HEK293 (cell line): Measurements from ENCODE around the gene KIAA1671.

ENCODE experiments used
- CTCF ChIA-PET: fragments of 350-600 bp; formaldehyde crosslinking; extraction: SDS; loops from one replicate; lab custom pipeline; 2021; ENCODE audit warnings: antibody characterized with exemption; lab: Yijun Ruan, JAX
- POLR2A ChIA-PET: fragments of 300-600 bp; formaldehyde crosslinking; extraction: SDS; loops from one replicate; lab custom pipeline; 2020; ENCODE audit warnings: antibody characterized with exemption, inconsistent platforms; lab: Yijun Ruan, JAX
- H3K27ac ChIP-seq: fragments of 200-500 bp; sonication (Bioruptor generic); 2 replicates; pipeline ENCODE4 v1.5.1; 2014; ENCODE audit warnings: low read depth, low read length, control low read depth, inconsistent platforms; ENCODE audit errors: extremely low read depth
- H3K36me3 ChIP-seq, 2 experiments: fragments of 200-500 bp in 1 of 2; sonication (Bioruptor generic) in 1 of 2; 1 replicate in 1 of 2; 2 replicates in 1 of 2; pipeline ENCODE4 v1.5.1; 2014 to 2017; ENCODE audit warnings: inconsistent platforms in 2 of 2, low read length in 2 of 2; ENCODE audit not compliant: control insufficient read depth in 2 of 2, insufficient read depth in 1 of 2
- H3K4me1 ChIP-seq: fragments of 200-500 bp; sonication (Bioruptor generic); 2 replicates; pipeline ENCODE4 v1.5.1; 2014; ENCODE audit warnings: mild to moderate bottlenecking, low read length, inconsistent platforms; ENCODE audit not compliant: control insufficient read depth, insufficient read depth
- H3K4me3 ChIP-seq: 2 replicates; pipeline ENCODE4 v1.5.1; 2011; ENCODE audit warnings: low read depth, mild to moderate bottlenecking, control low read depth, low read length, moderate library complexity
- H3K9me3 ChIP-seq: fragments of 200-500 bp; sonication (Bioruptor generic); 2 replicates; pipeline ENCODE4 v1.5.1; 2014; ENCODE audit warnings: low read depth, low read length, inconsistent platforms; ENCODE audit not compliant: control insufficient read depth, insufficient read depth
- GLIS1 ChIP-seq: fragments of 450-650 bp; formaldehyde crosslinking; IDR thresholded peaks from 2 replicates; pipeline ENCODE4 v1.5.1; 2016; ENCODE audit warnings: missing biosample characterization, missing genetic modification characterization
- GLIS2 ChIP-seq: fragments of 450-650 bp; formaldehyde crosslinking; IDR thresholded peaks from 2 replicates; pipeline ENCODE4 v1.5.1; 2016; ENCODE audit warnings: missing biosample characterization, missing genetic modification characterization
- HOXC10 ChIP-seq: sonication (generic); formaldehyde crosslinking; IDR thresholded peaks from 2 replicates; pipeline ENCODE4 v1.8.1; 2023; ENCODE audit warnings: mild to moderate bottlenecking, missing genetic modification reagents
- SP2 ChIP-seq: fragments of 450-650 bp; formaldehyde crosslinking; IDR thresholded peaks from 2 replicates; pipeline ENCODE4 v1.5.1; 2016; ENCODE audit warnings: missing biosample characterization, missing genetic modification characterization
- ZIC2 ChIP-seq: fragments of 450-650 bp; formaldehyde crosslinking; IDR thresholded peaks from 2 replicates; pipeline ENCODE4 v1.5.1; 2016; ENCODE audit warnings: missing biosample characterization, missing genetic modification characterization
- ZNF10 ChIP-seq: fragments of 450-650 bp; formaldehyde crosslinking; IDR thresholded peaks from 2 replicates; pipeline ENCODE4 v1.5.1; 2017; ENCODE audit warnings: missing biosample characterization, missing genetic modification characterization
- ZNF133 ChIP-seq: fragments of 450-650 bp; formaldehyde crosslinking; IDR thresholded peaks from 2 replicates; pipeline ENCODE4 v1.5.1; 2016; ENCODE audit warnings: missing biosample characterization, missing genetic modification characterization
- ZNF138 ChIP-seq: fragments of 450-650 bp; formaldehyde crosslinking; IDR thresholded peaks from 2 replicates; pipeline ENCODE4 v1.5.1; 2016; ENCODE audit warnings: missing biosample characterization, missing genetic modification characterization, borderline replicate concordance
- ZNF202 ChIP-seq: fragments of 450-650 bp; formaldehyde crosslinking; IDR thresholded peaks from 2 replicates; pipeline ENCODE4 v1.5.1; 2016; ENCODE audit warnings: missing biosample characterization, missing genetic modification characterization, borderline replicate concordance
- ZNF324 ChIP-seq: fragments of 450-650 bp; formaldehyde crosslinking; IDR thresholded peaks from 2 replicates; pipeline ENCODE4 v1.5.1; 2016; ENCODE audit warnings: missing biosample characterization, missing genetic modification characterization
- ZNF341 ChIP-seq: fragments of 450-650 bp; formaldehyde crosslinking; IDR thresholded peaks from 2 replicates; pipeline ENCODE4; 2016; ENCODE audit warnings: low read depth, missing biosample characterization, missing genetic modification characterization
- ZNF366 ChIP-seq: fragments of 450-650 bp; formaldehyde crosslinking; conservative IDR thresholded peaks from 2 replicates; pipeline ENCODE4 v1.5.1; 2016; ENCODE audit warnings: missing biosample characterization, missing genetic modification characterization
- ZNF423 ChIP-seq: fragments of 450-650 bp; formaldehyde crosslinking; IDR thresholded peaks from 2 replicates; pipeline ENCODE4 v1.5.1; 2016; ENCODE audit warnings: missing biosample characterization, missing genetic modification characterization
- ZNF426 ChIP-seq: fragments of 450-650 bp; formaldehyde crosslinking; IDR thresholded peaks from 2 replicates; pipeline ENCODE4 v1.5.1; 2017; ENCODE audit warnings: missing biosample characterization, missing genetic modification characterization, mild to moderate bottlenecking, inconsistent platforms, moderate library complexity
- ZNF514 ChIP-seq: fragments of 450-650 bp; formaldehyde crosslinking; IDR thresholded peaks from 2 replicates; pipeline ENCODE4 v1.5.1; 2016; ENCODE audit warnings: missing biosample characterization, missing genetic modification characterization
- ZNF521 ChIP-seq: fragments of 450-650 bp; formaldehyde crosslinking; IDR thresholded peaks from 2 replicates; pipeline ENCODE4 v1.5.1; 2017; ENCODE audit warnings: missing biosample characterization, mild to moderate bottlenecking, missing genetic modification characterization
- ZNF558 ChIP-seq: fragments of 450-650 bp; formaldehyde crosslinking; IDR thresholded peaks from 2 replicates; pipeline ENCODE4 v1.5.1; 2016; ENCODE audit warnings: missing biosample characterization, missing genetic modification characterization
- ZNF560 ChIP-seq: fragments of 450-650 bp; formaldehyde crosslinking; IDR thresholded peaks from 2 replicates; pipeline ENCODE4 v1.5.1; 2017; ENCODE audit warnings: missing biosample characterization, missing genetic modification characterization, borderline replicate concordance
- ZNF585B ChIP-seq: fragments of 450-650 bp; formaldehyde crosslinking; IDR thresholded peaks from 2 replicates; pipeline ENCODE4 v1.5.1; 2016; ENCODE audit warnings: missing biosample characterization, missing genetic modification characterization
- ZNF654 ChIP-seq: fragments of 450-650 bp; formaldehyde crosslinking; IDR thresholded peaks from 2 replicates; pipeline ENCODE4 v1.5.1; 2016; ENCODE audit warnings: low read depth, missing biosample characterization, missing genetic modification characterization
- ZNF785 ChIP-seq: fragments of 450-650 bp; formaldehyde crosslinking; IDR thresholded peaks from 2 replicates; pipeline ENCODE4 v1.5.1; 2016; ENCODE audit warnings: missing biosample characterization, missing genetic modification characterization
- TF ChIP-seq, protein P1 (sequence below): fragments of 450-650 bp; formaldehyde crosslinking; IDR thresholded peaks from 2 replicates; pipeline ENCODE4 v1.5.0; 2017; ENCODE audit warnings: missing biosample characterization, missing genetic modification characterization, borderline replicate concordance
- TF ChIP-seq, protein P2 (sequence below): fragments of 450-650 bp; formaldehyde crosslinking; IDR thresholded peaks from 2 replicates; pipeline ENCODE4 v1.5.1; 2016; ENCODE audit warnings: missing biosample characterization, missing genetic modification characterization
- TF ChIP-seq, protein P3 (sequence below): fragments of 450-650 bp; formaldehyde crosslinking; IDR thresholded peaks from 2 replicates; pipeline ENCODE4 v1.5.1; 2016; ENCODE audit warnings: missing biosample characterization, missing genetic modification characterization
- TF ChIP-seq, protein P4 (sequence below): fragments of 450-650 bp; formaldehyde crosslinking; IDR thresholded peaks from 2 replicates; pipeline ENCODE4 v1.5.1; 2016; ENCODE audit warnings: missing biosample characterization, missing genetic modification characterization

Gene KIAA1671

DNA sequence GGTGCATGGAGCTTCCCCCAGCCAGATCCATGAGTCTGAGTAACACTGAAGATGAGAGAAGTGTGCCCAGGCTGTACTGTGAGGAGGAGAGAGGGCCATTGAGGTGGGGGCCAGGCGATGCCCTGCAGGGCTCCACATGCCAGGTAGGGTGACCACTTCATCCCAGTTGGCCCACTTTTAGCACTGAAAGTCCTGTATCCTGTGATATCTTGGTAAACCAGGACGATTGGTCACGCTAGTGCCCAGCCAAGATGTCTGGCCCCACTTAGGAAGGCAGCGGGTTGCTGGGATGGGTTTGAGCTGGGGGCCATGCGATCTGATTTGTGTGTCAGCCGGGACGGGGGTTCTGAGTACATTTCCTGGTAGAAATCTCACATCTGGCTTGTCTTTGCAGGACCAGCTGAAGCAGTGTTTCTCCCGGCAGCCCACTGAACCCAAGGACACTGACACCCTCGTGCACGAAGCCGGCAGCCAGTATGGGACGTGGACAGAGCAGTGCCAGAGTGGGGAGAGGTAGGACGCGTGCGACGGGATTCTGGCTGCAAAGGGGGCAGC, 218.0 kb downstream of the KIAA1671 start:
- TF ChIP-seq, protein P1, sequence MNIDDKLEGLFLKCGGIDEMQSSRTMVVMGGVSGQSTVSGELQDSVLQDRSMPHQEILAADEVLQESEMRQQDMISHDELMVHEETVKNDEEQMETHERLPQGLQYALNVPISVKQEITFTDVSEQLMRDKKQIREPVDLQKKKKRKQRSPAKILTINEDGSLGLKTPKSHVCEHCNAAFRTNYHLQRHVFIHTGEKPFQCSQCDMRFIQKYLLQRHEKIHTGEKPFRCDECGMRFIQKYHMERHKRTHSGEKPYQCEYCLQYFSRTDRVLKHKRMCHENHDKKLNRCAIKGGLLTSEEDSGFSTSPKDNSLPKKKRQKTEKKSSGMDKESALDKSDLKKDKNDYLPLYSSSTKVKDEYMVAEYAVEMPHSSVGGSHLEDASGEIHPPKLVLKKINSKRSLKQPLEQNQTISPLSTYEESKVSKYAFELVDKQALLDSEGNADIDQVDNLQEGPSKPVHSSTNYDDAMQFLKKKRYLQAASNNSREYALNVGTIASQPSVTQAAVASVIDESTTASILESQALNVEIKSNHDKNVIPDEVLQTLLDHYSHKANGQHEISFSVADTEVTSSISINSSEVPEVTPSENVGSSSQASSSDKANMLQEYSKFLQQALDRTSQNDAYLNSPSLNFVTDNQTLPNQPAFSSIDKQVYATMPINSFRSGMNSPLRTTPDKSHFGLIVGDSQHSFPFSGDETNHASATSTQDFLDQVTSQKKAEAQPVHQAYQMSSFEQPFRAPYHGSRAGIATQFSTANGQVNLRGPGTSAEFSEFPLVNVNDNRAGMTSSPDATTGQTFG (tag by site-specific recombination), result no peak
- TF ChIP-seq ZNF366 (no peak), ZNF10 (no peak), SP2 (no peak), ZNF560 (tag by site-specific recombination) (no peak), ZNF423 (no peak), ZNF558 (tag by site-specific recombination) (no peak), ZNF521 (tag by site-specific recombination) (no peak), ZNF785 (tag by site-specific recombination) (no peak), ZNF138 (tag by site-specific recombination) (no peak), ZNF202 (tag by site-specific recombination) (no peak), ZNF341 (no peak), ZNF426 (tag by site-specific recombination) (no peak), ZNF514 (no peak), GLIS2 (tag by site-specific recombination) (no peak)
- TF ChIP-seq, protein P2, sequence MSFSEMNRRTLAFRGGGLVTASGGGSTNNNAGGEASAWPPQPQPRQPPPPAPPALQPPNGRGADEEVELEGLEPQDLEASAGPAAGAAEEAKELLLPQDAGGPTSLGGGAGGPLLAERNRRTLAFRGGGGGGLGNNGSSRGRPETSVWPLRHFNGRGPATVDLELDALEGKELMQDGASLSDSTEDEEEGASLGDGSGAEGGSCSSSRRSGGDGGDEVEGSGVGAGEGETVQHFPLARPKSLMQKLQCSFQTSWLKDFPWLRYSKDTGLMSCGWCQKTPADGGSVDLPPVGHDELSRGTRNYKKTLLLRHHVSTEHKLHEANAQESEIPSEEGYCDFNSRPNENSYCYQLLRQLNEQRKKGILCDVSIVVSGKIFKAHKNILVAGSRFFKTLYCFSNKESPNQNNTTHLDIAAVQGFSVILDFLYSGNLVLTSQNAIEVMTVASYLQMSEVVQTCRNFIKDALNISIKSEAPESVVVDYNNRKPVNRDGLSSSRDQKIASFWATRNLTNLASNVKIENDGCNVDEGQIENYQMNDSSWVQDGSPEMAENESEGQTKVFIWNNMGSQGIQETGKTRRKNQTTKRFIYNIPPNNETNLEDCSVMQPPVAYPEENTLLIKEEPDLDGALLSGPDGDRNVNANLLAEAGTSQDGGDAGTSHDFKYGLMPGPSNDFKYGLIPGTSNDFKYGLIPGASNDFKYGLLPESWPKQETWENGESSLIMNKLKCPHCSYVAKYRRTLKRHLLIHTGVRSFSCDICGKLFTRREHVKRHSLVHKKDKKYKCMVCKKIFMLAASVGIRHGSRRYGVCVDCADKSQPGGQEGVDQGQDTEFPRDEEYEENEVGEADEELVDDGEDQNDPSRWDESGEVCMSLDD (tag by site-specific recombination), result no peak
- TF ChIP-seq, all 188 proteins: peak for 0
- Histone ChIP-seq H3K4me1 (no peaks in the 10 kb centered on the region), H3K9me3 (no peaks in the 10 kb centered on the region), H3K36me3 (peaks cover 0 to 32% of the 10 kb centered on the region in 2 experiments; a peak in 1 of 3 replicates), H3K4me3 (no peak overlapping the region), H3K27ac (no peak overlapping the region)
- ChIA-PET POLR2A (no interaction called here), CTCF (interaction anchor here (1.1 to 1.5 kb wide), 3 partner anchors 32 to 93 kb away, joined by 3 to 5 read pairs (median 3); no protein-coding TSS in a partner anchor)

DNA sequence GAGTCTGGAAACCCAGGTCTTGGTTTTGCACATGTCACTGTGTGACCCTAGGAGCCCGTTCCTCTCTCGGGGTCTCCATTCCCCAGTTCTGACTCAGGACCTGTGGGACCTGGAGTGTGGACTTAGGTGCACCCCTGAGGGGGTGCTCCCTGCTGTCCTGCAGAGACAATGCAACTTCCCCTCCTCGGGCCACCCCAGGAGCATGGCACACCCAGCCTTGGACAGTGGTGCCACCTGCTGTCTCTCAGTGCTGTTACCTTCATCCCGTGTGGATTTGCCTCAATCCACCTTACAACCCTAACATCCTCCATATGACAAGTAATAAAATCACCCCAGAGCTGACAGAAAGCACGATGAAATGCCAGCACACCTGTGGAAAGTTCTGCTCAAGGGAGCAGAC, 219.6 kb downstream of the KIAA1671 start:
- H3K4me1 ChIP-seq, result no peaks in the 10 kb centered on the region
- CTCF ChIA-PET, result interaction anchor here (0.7 to 2.7 kb wide), 7 partner anchors 11 to 406 kb away, joined by 3 to 23 read pairs (median 6); no protein-coding TSS in a partner anchor
- peaks cover 0 to 45% of the 10 kb centered on the region in 2 experiments; a peak in 1 of 3 replicates for H3K36me3 ChIP-seq
- H3K4me3 ChIP-seq, result no peak overlapping the region
- POLR2A ChIA-PET, result no interaction called here
- H3K9me3 ChIP-seq, result no peaks in the 10 kb centered on the region
- no peak overlapping the region for H3K27ac ChIP-seq
- TF ChIP-seq, protein P3, sequence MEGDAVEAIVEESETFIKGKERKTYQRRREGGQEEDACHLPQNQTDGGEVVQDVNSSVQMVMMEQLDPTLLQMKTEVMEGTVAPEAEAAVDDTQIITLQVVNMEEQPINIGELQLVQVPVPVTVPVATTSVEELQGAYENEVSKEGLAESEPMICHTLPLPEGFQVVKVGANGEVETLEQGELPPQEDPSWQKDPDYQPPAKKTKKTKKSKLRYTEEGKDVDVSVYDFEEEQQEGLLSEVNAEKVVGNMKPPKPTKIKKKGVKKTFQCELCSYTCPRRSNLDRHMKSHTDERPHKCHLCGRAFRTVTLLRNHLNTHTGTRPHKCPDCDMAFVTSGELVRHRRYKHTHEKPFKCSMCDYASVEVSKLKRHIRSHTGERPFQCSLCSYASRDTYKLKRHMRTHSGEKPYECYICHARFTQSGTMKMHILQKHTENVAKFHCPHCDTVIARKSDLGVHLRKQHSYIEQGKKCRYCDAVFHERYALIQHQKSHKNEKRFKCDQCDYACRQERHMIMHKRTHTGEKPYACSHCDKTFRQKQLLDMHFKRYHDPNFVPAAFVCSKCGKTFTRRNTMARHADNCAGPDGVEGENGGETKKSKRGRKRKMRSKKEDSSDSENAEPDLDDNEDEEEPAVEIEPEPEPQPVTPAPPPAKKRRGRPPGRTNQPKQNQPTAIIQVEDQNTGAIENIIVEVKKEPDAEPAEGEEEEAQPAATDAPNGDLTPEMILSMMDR (tag by site-specific recombination), result peak; percentile 63
- TF ChIP-seq ZNF585B (no peak), ZNF133 (tag by site-specific recombination) (no peak), SP2 (no peak), ZNF324 (tag by site-specific recombination) (no peak), ZIC2 (tag by site-specific recombination) (0 out of 2 replicates have a peak, but pooled peaks have one; percentile 34), GLIS1 (tag by site-specific recombination) (peak; percentile 70), ZNF654 (peak; percentile 39; the same call in 1 of the 2 replicates), HOXC10 (CRISPR knock-in tag) (no peak)
- TF ChIP-seq, protein P4, sequence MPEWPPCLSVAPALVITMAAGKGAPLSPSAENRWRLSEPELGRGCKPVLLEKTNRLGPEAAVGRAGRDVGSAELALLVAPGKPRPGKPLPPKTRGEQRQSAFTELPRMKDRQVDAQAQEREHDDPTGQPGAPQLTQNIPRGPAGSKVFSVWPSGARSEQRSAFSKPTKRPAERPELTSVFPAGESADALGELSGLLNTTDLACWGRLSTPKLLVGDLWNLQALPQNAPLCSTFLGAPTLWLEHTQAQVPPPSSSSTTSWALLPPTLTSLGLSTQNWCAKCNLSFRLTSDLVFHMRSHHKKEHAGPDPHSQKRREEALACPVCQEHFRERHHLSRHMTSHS (tag by site-specific recombination), result no peak
